Measurements from ENCODE around the gene PI4KB.

GRCh38 chr1:151292207-151293030, 34.8 kb downstream of the PI4KB start:
- TF ChIP-seq POLR2A (IDR thresholded peaks at IDR 0.05; ENCODE audit: extremely low read depth, insufficient read length) (no peak), CTCF (IDR thresholded peaks at IDR 0.05; ENCODE audit: low read depth, low read length) (no peak)

Measured in NB4 (cell line).